Hepatocyte (in vitro differentiated cells): ENCODE measurements around the gene MINDY4. TPM values are rescaled to one million over a fixed set of nuclear protein-coding genes. Genes with fewer than 3 reads are reported as not detected.

Experiments
- DNase-seq: peaks from one replicate; pipeline ENCODE4 v3.0.0-alpha.2; 2016; ENCODE audit warnings: low spot score
- H2AFZ ChIP-seq: fragments of 200-600 bp; sonication (generic); 2 replicates; pipeline ENCODE4 v1.6.0; 2016; ENCODE audit warnings: antibody characterized with exemption, mild to moderate bottlenecking
- H3K27ac ChIP-seq: fragments of 200-600 bp; sonication (generic); 2 replicates; pipeline ENCODE4 v1.5.1; 2016; ENCODE audit warnings: mild to moderate bottlenecking
- H3K27me3 ChIP-seq: fragments of 200-600 bp; sonication (generic); 2 replicates; pipeline ENCODE4 v1.6.1; 2016
- H3K36me3 ChIP-seq: fragments of 200-600 bp; sonication (generic); replicated peaks from 2 replicates; pipeline ENCODE4 v1.5.1; 2016; ENCODE audit warnings: low read depth; ENCODE audit not compliant: insufficient read depth
- H3K4me1 ChIP-seq: fragments of 200-600 bp; sonication (generic); 2 replicates; pipeline ENCODE4 v1.5.1; 2016; ENCODE audit warnings: mild to moderate bottlenecking, moderate library complexity; ENCODE audit not compliant: insufficient read depth
- H3K4me2 ChIP-seq: fragments of 200-600 bp; sonication (generic); 2 replicates; pipeline ENCODE4 v1.6.0; 2016
- H3K4me3 ChIP-seq: fragments of 200-600 bp; sonication (generic); 2 replicates; pipeline ENCODE4 v1.5.1; 2016; ENCODE audit warnings: mild to moderate bottlenecking
- H3K79me2 ChIP-seq: fragments of 200-600 bp; sonication (generic); 2 replicates; pipeline ENCODE4 v1.6.0; 2017; ENCODE audit warnings: mild to moderate bottlenecking
- H3K9me2 ChIP-seq: fragments of 200-600 bp; sonication (generic); replicated peaks from 2 replicates; pipeline ENCODE4 v1.6.0; 2017; ENCODE audit warnings: mild to moderate bottlenecking; ENCODE audit not compliant: insufficient read depth
- H3K9me3 ChIP-seq: fragments of 200-600 bp; sonication (generic); 2 replicates; pipeline ENCODE4 v1.5.1; 2016; ENCODE audit warnings: low read depth, mild to moderate bottlenecking
- H4K20me1 ChIP-seq: fragments of 200-600 bp; sonication (generic); 2 replicates; pipeline ENCODE4 v1.6.0; 2016; ENCODE audit warnings: mild to moderate bottlenecking; ENCODE audit not compliant: insufficient read depth, poor library complexity, severe bottlenecking
- CTCF ChIP-seq: fragments of 200-600 bp; sonication (generic); IDR thresholded peaks from 2 replicates; pipeline ENCODE4 v1.5.1; 2016; ENCODE audit warnings: antibody characterized with exemption, mild to moderate bottlenecking; ENCODE audit not compliant: poor library complexity
- EZH2 ChIP-seq: fragments of 200-600 bp; sonication (generic); IDR thresholded peaks from 2 replicates; pipeline ENCODE4 v1.6.1; 2016; ENCODE audit warnings: antibody characterized with exemption, mild to moderate bottlenecking, borderline replicate concordance
- EZH2phosphoT487 ChIP-seq: fragments of 200-600 bp; sonication (generic); IDR thresholded peaks from one replicate; pipeline ENCODE4 v1.6.1; 2018; ENCODE audit warnings: antibody characterized with exemption, mild to moderate bottlenecking, low read depth, moderate library complexity; ENCODE audit not compliant: unreplicated experiment, severe bottlenecking
- WGBS: methylation state at CpG from one replicate; pipeline ENCODE4 v1.1.6; 2016; ENCODE audit warnings: low lambda C conversion rate; ENCODE audit errors: missing lambda C conversion rate; 5-methylcytosine and 5-hydroxymethylcytosine counted together
- polyA plus RNA-seq: library from polyadenylated mRNA; unstranded; fragments of >200 nt; fragmentation: Nextera tagmentation; extraction: Ambion mirVana; gene quantifications from 2 replicates; pipeline ENCODE4 v1.2.1, GENCODE V29; 2016
- total RNA-seq: library from RNA; depleted of rRNA; stranded (reverse); fragments of >200 nt; gene quantifications from 2 replicates; pipeline ENCODE4 v1.2.3, GENCODE V29; 2014

Gene MINDY4
- total and polyA plus RNA-seq, 2 experiments from 2014 or later, result 4.4 to 6.3 TPM

GRCh38 chr7:30903146-30903545 lies 131.9 kb downstream of the MINDY4 start:
- no peak overlapping the region for H3K4me3 ChIP-seq
- no peak overlapping the region for H3K4me2 ChIP-seq
- H3K79me2 ChIP-seq, result no peaks in the 10 kb centered on the region
- no peak overlapping the region for H2AFZ ChIP-seq
- DNase-seq, result no peak
- TF ChIP-seq EZH2phosphoT487 (no peak), CTCF (no peak), EZH2 (no peak)
- no peaks in the 10 kb centered on the region for H3K9me3 ChIP-seq
- no peak overlapping the region for H3K27ac ChIP-seq
- H3K27me3 ChIP-seq, result no peaks in the 10 kb centered on the region
- 95% methylated on average over 8 of the region's 8 CpGs for WGBS
- H4K20me1 ChIP-seq, result no peaks in the 10 kb centered on the region
- H3K9me2 ChIP-seq, result no peaks in the 10 kb centered on the region
- H3K4me1 ChIP-seq, result peaks cover 10% of the 10 kb centered on the region
- no peaks in the 10 kb centered on the region for H3K36me3 ChIP-seq

- TF ChIP-seq EZH2phosphoT487 (no peak), CTCF (no peak), EZH2 (no peak)
- Histone ChIP-seq H3K27me3 (no peaks in the 10 kb centered on the region), H3K9me2 (no peaks in the 10 kb centered on the region), H3K4me2 (no peak overlapping the region), H3K36me3 (no peaks in the 10 kb centered on the region), H3K4me1 (peaks cover 10% of the 10 kb centered on the region), H4K20me1 (no peaks in the 10 kb centered on the region), H3K27ac (no peak overlapping the region), H3K9me3 (no peaks in the 10 kb centered on the region), H3K4me3 (no peak overlapping the region), H3K79me2 (no peaks in the 10 kb centered on the region), H2AFZ (no peak overlapping the region)
- no peak for DNase-seq
- 86% methylated on average over 9 of the region's 9 CpGs for WGBS
Measured at GRCh38 chr7:30904561-30904960, 133.3 kb downstream of the MINDY4 start.

GRCh38 chr7:30905078-30906012 lies 134.1 kb downstream of the MINDY4 start:
- Histone ChIP-seq H3K9me2 (no peaks in the 10 kb centered on the region), H3K4me3 (no peak overlapping the region), H3K4me2 (no peak overlapping the region), H3K36me3 (no peaks in the 10 kb centered on the region), H3K27me3 (no peaks in the 10 kb centered on the region), H3K4me1 (peaks cover 10% of the 10 kb centered on the region), H3K9me3 (no peaks in the 10 kb centered on the region), H4K20me1 (no peaks in the 10 kb centered on the region), H2AFZ (no peak overlapping the region), H3K79me2 (no peaks in the 10 kb centered on the region), H3K27ac (no peak overlapping the region)
- no peak for DNase-seq
- WGBS, result 87% methylated on average over 13 of the region's 15 CpGs
- TF ChIP-seq EZH2phosphoT487 (no peak), CTCF (no peak), EZH2 (no peak)
